Upper lobe of left lung (tissue), 4 donors: ENCODE results near the gene MAPK13.

Experiments used
- POLR2AphosphoS5 ChIP-seq, 2 donors: sonication (generic); formaldehyde crosslinking; IDR thresholded peaks; one replicate each; pipeline ENCODE4 v1.5.1; 2017; ENCODE audit warnings: antibody characterized with exemption in 2 of 2
- TF ChIP-seq, protein P1 (sequence below), 6 experiments: fragments of 450-650 bp in 4 of 6; fragments of 200-600 bp in 2 of 6; sonication (generic) in 2 of 6; IDR thresholded peaks; one replicate each; pipeline ENCODE4 v1.5.1; 2016 to 2019; ENCODE audit warnings: antibody characterized with exemption in 6 of 6

DNA sequence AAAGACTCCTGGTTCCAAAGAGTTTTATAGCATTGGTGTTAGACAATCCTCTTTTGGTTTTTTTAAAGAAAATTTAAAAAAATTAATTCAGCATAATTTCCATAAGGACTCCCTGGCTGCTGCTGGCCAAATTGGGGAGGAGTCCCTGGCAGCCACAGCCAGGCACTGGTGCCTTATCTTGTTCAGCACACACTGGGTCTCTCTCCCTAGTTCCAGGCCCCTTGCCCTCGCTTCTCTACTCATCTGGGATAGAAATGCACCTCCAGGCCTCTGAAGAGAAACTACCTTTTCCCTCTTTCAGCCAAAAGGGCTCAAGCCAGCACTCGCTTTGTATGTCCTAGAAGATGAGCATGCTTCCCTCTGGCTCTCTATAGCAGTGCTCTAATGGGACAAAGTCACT lies 13.4 kb upstream of the MAPK13 start:
- TF ChIP-seq, protein P1, sequence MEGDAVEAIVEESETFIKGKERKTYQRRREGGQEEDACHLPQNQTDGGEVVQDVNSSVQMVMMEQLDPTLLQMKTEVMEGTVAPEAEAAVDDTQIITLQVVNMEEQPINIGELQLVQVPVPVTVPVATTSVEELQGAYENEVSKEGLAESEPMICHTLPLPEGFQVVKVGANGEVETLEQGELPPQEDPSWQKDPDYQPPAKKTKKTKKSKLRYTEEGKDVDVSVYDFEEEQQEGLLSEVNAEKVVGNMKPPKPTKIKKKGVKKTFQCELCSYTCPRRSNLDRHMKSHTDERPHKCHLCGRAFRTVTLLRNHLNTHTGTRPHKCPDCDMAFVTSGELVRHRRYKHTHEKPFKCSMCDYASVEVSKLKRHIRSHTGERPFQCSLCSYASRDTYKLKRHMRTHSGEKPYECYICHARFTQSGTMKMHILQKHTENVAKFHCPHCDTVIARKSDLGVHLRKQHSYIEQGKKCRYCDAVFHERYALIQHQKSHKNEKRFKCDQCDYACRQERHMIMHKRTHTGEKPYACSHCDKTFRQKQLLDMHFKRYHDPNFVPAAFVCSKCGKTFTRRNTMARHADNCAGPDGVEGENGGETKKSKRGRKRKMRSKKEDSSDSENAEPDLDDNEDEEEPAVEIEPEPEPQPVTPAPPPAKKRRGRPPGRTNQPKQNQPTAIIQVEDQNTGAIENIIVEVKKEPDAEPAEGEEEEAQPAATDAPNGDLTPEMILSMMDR (IDR thresholded peaks at IDR 0.05): no peak
- TF ChIP-seq POLR2AphosphoS5 (IDR thresholded peaks at IDR 0.05): no peak
